GM23338 (cell line): Measurements from ENCODE around the gene ATP8A2. TPM values are rescaled to one million over a fixed set of nuclear protein-coding genes. Genes with fewer than 3 reads are reported as not detected.

Experiments
- ATAC-seq: fragments of 200-7000 bp; cut with Tn5 transposase; 3 replicates; pipeline ENCODE4 v1.9.1; 2020
- DNase-seq: peaks from one replicate; pipeline ENCODE4 v3.0.0-alpha.2; 2015; ENCODE audit warnings: low spot score
- H2AFZ ChIP-seq: fragments of 200-600 bp; sonication (generic); 2 replicates; pipeline ENCODE4 v1.8.0; 2016; ENCODE audit warnings: antibody characterized with exemption, mild to moderate bottlenecking, moderate library complexity
- H3F3A ChIP-seq: fragments of 200-600 bp; sonication (generic); replicated peaks from 2 replicates; pipeline ENCODE4 v1.8.0; 2017; ENCODE audit warnings: antibody characterized with exemption, mixed run types, low read depth
- H3K27ac ChIP-seq: fragments of 200-600 bp; sonication (generic); 2 replicates; pipeline ENCODE4 v1.6.1; 2016; ENCODE audit warnings: low read depth
- H3K27me3 ChIP-seq: fragments of 200-600 bp; sonication (generic); 2 replicates; pipeline ENCODE4 v1.8.0; 2016; ENCODE audit warnings: mild to moderate bottlenecking, mixed run types, moderate library complexity; ENCODE audit not compliant: insufficient read depth
- H3K36me3 ChIP-seq: fragments of 200-600 bp; sonication (generic); 2 replicates; pipeline ENCODE4 v1.8.0; 2016; ENCODE audit warnings: mild to moderate bottlenecking; ENCODE audit not compliant: insufficient read depth
- H3K4me1 ChIP-seq: fragments of 200-600 bp; sonication (generic); 2 replicates; pipeline ENCODE4 v1.8.0; 2016; ENCODE audit warnings: mild to moderate bottlenecking, moderate library complexity; ENCODE audit not compliant: insufficient read depth
- H3K4me2 ChIP-seq: fragments of 200-600 bp; sonication (generic); 2 replicates; pipeline ENCODE4 v1.7.1; 2017; ENCODE audit warnings: mixed run types
- H3K4me3 ChIP-seq: fragments of 200-600 bp; sonication (generic); 2 replicates; pipeline ENCODE4 v1.6.1; 2016; ENCODE audit warnings: mixed run types
- H3K79me2 ChIP-seq: fragments of 200-600 bp; sonication (generic); replicated peaks from 2 replicates; pipeline ENCODE4 v1.8.0; 2017; ENCODE audit warnings: mild to moderate bottlenecking; ENCODE audit not compliant: insufficient read depth
- H3K9me2 ChIP-seq: fragments of 200-600 bp; sonication (generic); 2 replicates; pipeline ENCODE4 v1.8.0; 2017; ENCODE audit not compliant: insufficient read depth
- H4K20me1 ChIP-seq: fragments of 200-600 bp; sonication (generic); replicated peaks from 2 replicates; pipeline ENCODE4 v1.8.0; 2017; ENCODE audit warnings: mild to moderate bottlenecking; ENCODE audit not compliant: insufficient read depth
- H3K27ac Mint-ChIP-seq: 2 replicates; pipeline ENCODE4 v1.8.0; 2020; ENCODE audit warnings: inconsistent platforms, mild to moderate bottlenecking, moderate library complexity, mixed read lengths
- H3K27me3 Mint-ChIP-seq: 3 replicates; pipeline ENCODE4 v1.8.0; 2022; ENCODE audit warnings: low read depth, mild to moderate bottlenecking, moderate library complexity, mixed read lengths, inconsistent platforms; ENCODE audit not compliant: insufficient read depth, poor library complexity
- H3K36me3 Mint-ChIP-seq: 3 replicates; pipeline ENCODE4 v1.8.0; 2021; ENCODE audit warnings: low read depth, mild to moderate bottlenecking, inconsistent platforms, moderate library complexity, mixed read lengths
- H3K4me1 Mint-ChIP-seq: 3 replicates; pipeline ENCODE4 v1.8.0; 2020; ENCODE audit warnings: mild to moderate bottlenecking, inconsistent platforms, mixed read lengths
- H3K4me3 Mint-ChIP-seq: 3 replicates; pipeline ENCODE4 v1.8.0; 2021; ENCODE audit warnings: moderate library complexity, mild to moderate bottlenecking, inconsistent platforms, mixed read lengths
- H3K9me3 Mint-ChIP-seq: 3 replicates; pipeline ENCODE4 v1.8.0; 2020; ENCODE audit warnings: moderate library complexity, mild to moderate bottlenecking, inconsistent platforms, mixed read lengths
- CREB1 ChIP-seq: fragments of 250-450 bp; sonication (Bioruptor Pico); IDR thresholded peaks from 2 replicates; pipeline ENCODE4 v1.5.0; 2020; ENCODE audit warnings: low read depth, mild to moderate bottlenecking, moderate library complexity
- CTCF ChIP-seq, 2 experiments: fragments of 200-600 bp in 1 of 2; sonication (generic) in 1 of 2; conservative IDR thresholded peaks; 2 replicates each; pipeline versions ENCODE4 v1.5.1 to v1.6.1; 2016 to 2017; ENCODE audit warnings: antibody characterized with exemption in 2 of 2, low read depth in 2 of 2, mild to moderate bottlenecking in 2 of 2, moderate library complexity in 1 of 2
- EZH2phosphoT487 ChIP-seq: fragments of 200-600 bp; sonication (generic); IDR thresholded peaks from one replicate; pipeline ENCODE4 v1.8.1; 2018; ENCODE audit warnings: antibody characterized with exemption; ENCODE audit not compliant: unreplicated experiment
- JUNB ChIP-seq: IDR thresholded peaks from one replicate; pipeline ENCODE4 v1.6.1; 2016; ENCODE audit warnings: antibody characterized with exemption; ENCODE audit not compliant: unreplicated experiment
- REST ChIP-seq: IDR thresholded peaks from one replicate; pipeline ENCODE4 v1.6.1; 2018; ENCODE audit warnings: antibody characterized with exemption; ENCODE audit not compliant: unreplicated experiment
- STAT1 ChIP-seq: IDR thresholded peaks from one replicate; pipeline ENCODE4 v1.6.1; 2016; ENCODE audit warnings: antibody characterized with exemption; ENCODE audit not compliant: unreplicated experiment
- ZNF114 ChIP-seq: fragments of 250-450 bp; sonication (Bioruptor Pico); IDR thresholded peaks from 2 replicates; pipeline ENCODE4 v1.5.0; 2020; ENCODE audit warnings: mild to moderate bottlenecking, moderate library complexity
- ZNF331 ChIP-seq: fragments of 250-450 bp; sonication (Bioruptor Pico); IDR thresholded peaks from 2 replicates; pipeline ENCODE4 v1.5.0; 2020; ENCODE audit warnings: low read depth, mild to moderate bottlenecking, moderate library complexity
- polyA plus RNA-seq: library from polyadenylated mRNA; unstranded; fragments of >200 nt; fragmentation: Nextera tagmentation; extraction: Ambion mirVana; gene quantifications from 2 replicates; pipeline ENCODE4 v1.2.1, GENCODE V29; 2016
- total RNA-seq: library from RNA; depleted of rRNA; stranded (reverse); fragments of >200 nt; shearing (Covaris generic); gene quantifications from 2 replicates; pipeline ENCODE4 v1.2.3, GENCODE V29; 2014

ATP8A2 gene
- total and polyA plus RNA-seq, 2 experiments from 2014 or later: 5.7 to 8.8 TPM

- no peak for TF ChIP-seq REST
- no peak for TF ChIP-seq CREB1
- TF ChIP-seq JUNB: no peak
- TF ChIP-seq ZNF331: no peak
- TF ChIP-seq EZH2phosphoT487: no peak
- TF ChIP-seq CTCF (conservative IDR thresholded peaks at IDR 0.05; ENCODE audit: low read depth in 2 of 2): no peak
Measured at GRCh38 chr13:25958986-25959385, 587.2 kb downstream of the ATP8A2 start (continued).

GRCh38 chr13:25961294-25961693 lies 589.5 kb downstream of the ATP8A2 start:
- H3K27me3 ChIP-seq: no peaks in the 10 kb centered on the region
- ATAC-seq: no peak
- Mint-ChIP-seq H3K4me1 (peaks cover 2% of the 10 kb centered on the region; the same call in 1 of the 3 replicates), H3K27me3 (peaks cover 4% of the 10 kb centered on the region), H3K9me3 (peaks cover 14% of the 10 kb centered on the region), H3K4me3 (no peak overlapping the region), H3K27ac (no peak overlapping the region), H3K36me3 (peaks cover 4% of the 10 kb centered on the region; the same call in 2 of the 3 replicates)
- TF ChIP-seq EZH2phosphoT487 (no peak), CREB1 (no peak), ZNF114 (CRISPR knock-in tag) (no peak), STAT1 (no peak), CTCF (conservative IDR thresholded peaks at IDR 0.05; ENCODE audit: low read depth in 2 of 2) (no peak)
- H3F3A ChIP-seq: no peaks in the 10 kb centered on the region
- H3K79me2 ChIP-seq: no peaks in the 10 kb centered on the region
- no peak for DNase-seq
- H3K27ac ChIP-seq: no peak overlapping the region
- H3K4me2 ChIP-seq: no peak overlapping the region
- H3K4me1 ChIP-seq: no peaks in the 10 kb centered on the region
- no peak overlapping the region for H3K4me3 ChIP-seq
- no peaks in the 10 kb centered on the region for H4K20me1 ChIP-seq
- peaks cover 11% of the 10 kb centered on the region; the same call in 1 of the 2 replicates for H3K9me2 ChIP-seq
- no peaks in the 10 kb centered on the region for H3K36me3 ChIP-seq
- H2AFZ ChIP-seq: no peak overlapping the region
